ENCODE data around the gene AGBL2. TPM values are rescaled to one million over a fixed set of nuclear protein-coding genes. Genes with fewer than 3 reads are reported as not detected.

Gene AGBL2
- total RNA-seq, 6 experiments from 2014 or later, result 0.43 to 5.8 (median 2.1) TPM

- Histone ChIP-seq H3K27me3 (no peaks in the 10 kb centered on the region), H3K4me1 (no peaks in the 10 kb centered on the region), H3K4me3 (no peak overlapping the region), H3K36me3 (peaks cover 0 to 8% (median 0%) of the 10 kb centered on the region in 4 donors), H3K27ac (no peak overlapping the region), H3K9me3 (no peaks in the 10 kb centered on the region)
- WGBS (ENCODE audit: insufficient coverage, low coverage, low lambda C conversion rate, missing lambda C conversion rate), result 77% methylated on average over 3 of the region's 3 CpGs
- TF ChIP-seq POLR2A (IDR thresholded peaks at IDR 0.05), result no peak
- no peak for TF ChIP-seq CTCF (IDR thresholded peaks at IDR 0.05)
- no peak for DNase-seq
- ATAC-seq, result no peak
- intact Hi-C loops (cut with DNase I), result no loop called here
Observed at GRCh38 chr11:47609675-47610074, 105.5 kb downstream of the AGBL2 start.

Small RNAs within 50 kb of the gene (small RNA-seq; reads per million reads assigned to genes)
- gene RF00019, result 0 reads per million in 2 experiments

Other genes starting within 250 kb of the AGBL2 start
- gene CELF1, start 162.2 kb downstream of the AGBL2 start, total RNA-seq, result 10 to 100 TPM; 66.3 to 86.5 (median 71.7) TPM
- 100 to 1,000 TPM in 1 of 6 experiments, 10 to 100 TPM in 5; 14.7 to 118 (median 20.5) TPM for gene PTPMT1, start 149.8 kb downstream of the AGBL2 start, total RNA-seq
- 1 to 10 TPM; 6.5 to 9.2 (median 7.3) TPM for gene KBTBD4, start 136.4 kb downstream of the AGBL2 start, total RNA-seq
- 10 to 100 TPM; 53.3 to 64.1 (median 58.2) TPM for gene NDUFS3, start 136.3 kb downstream of the AGBL2 start, total RNA-seq
- not detected for gene FAM180B, start 128.7 kb downstream of the AGBL2 start, total RNA-seq
- under 1 TPM in 3 of 6 experiments, not detected in 3; 0.21 to 0.44 (median 0.26) TPM for gene C1QTNF4, start 121.0 kb downstream of the AGBL2 start, total RNA-seq
- 100 to 1,000 TPM; 123 to 179 (median 135) TPM for gene MTCH2, start 72.8 kb downstream of the AGBL2 start, total RNA-seq
- gene FNBP4, start 52.0 kb upstream of the AGBL2 start, total RNA-seq, result 10 to 100 TPM; 20.2 to 43.3 (median 29.9) TPM
- gene NUP160, start 133.0 kb upstream of the AGBL2 start, total RNA-seq, result 10 to 100 TPM in 5 of 6 experiments, 1 to 10 TPM in 1; 9.5 to 14.3 (median 11.2) TPM